Natural killer cell (primary cell): Measurements from ENCODE around the gene SPATA20. TPM values are rescaled to one million over a fixed set of nuclear protein-coding genes. Genes with fewer than 3 reads are reported as not detected.

Source experiments
- ATAC-seq, 3 donors: fragments of 150-1000 bp in 2 of 3; fragments of 200-7000 bp in 1 of 3; cut with Tn5 transposase; 1 replicate in 1 of 3; 2 replicates in 2 of 3; pipeline ENCODE4 v1.10.0; 2021; ENCODE audit warnings: mild to moderate bottlenecking in 2 of 3, moderate library complexity in 2 of 3
- DNase-seq, 2 donors: peaks; one replicate each; pipeline versions ENCODE4 v3.0.0 to v3.0.0-alpha.2; 2013 to 2021; ENCODE audit warnings: mixed read lengths in 1 of 2
- H3K27ac ChIP-seq: one replicate; pipeline ENCODE4 v1.5.1; 2013; ENCODE audit warnings: mild to moderate bottlenecking, low read length
- H3K27me3 ChIP-seq: one replicate; pipeline ENCODE4 v1.6.1; 2013; ENCODE audit warnings: low read length; ENCODE audit not compliant: control insufficient read depth, insufficient read depth
- H3K36me3 ChIP-seq: one replicate; pipeline ENCODE4 v1.6.1; 2013; ENCODE audit warnings: low read length; ENCODE audit not compliant: control insufficient read depth, insufficient read depth
- H3K4me1 ChIP-seq: one replicate; pipeline ENCODE4 v1.6.1; 2013; ENCODE audit warnings: low read length; ENCODE audit not compliant: control insufficient read depth, insufficient read depth
- H3K4me3 ChIP-seq: one replicate; pipeline ENCODE4 v1.5.1; 2013; ENCODE audit warnings: low read length
- H3K9me3 ChIP-seq: one replicate; pipeline ENCODE4 v1.6.1; 2013; ENCODE audit warnings: low read length; ENCODE audit not compliant: control insufficient read depth, insufficient read depth
- H3K27ac Mint-ChIP-seq, 2 donors: one replicate each; pipeline ENCODE4 v1.8.0; 2022; ENCODE audit warnings: mild to moderate bottlenecking in 2 of 2, mixed read lengths in 2 of 2, moderate library complexity in 1 of 2
- H3K27me3 Mint-ChIP-seq, 2 donors: one replicate each; pipeline ENCODE4 v1.8.0; 2022; ENCODE audit warnings: low read depth in 2 of 2, mixed read lengths in 2 of 2
- H3K36me3 Mint-ChIP-seq: one replicate; pipeline ENCODE4 v1.8.0; 2022; ENCODE audit warnings: mixed read lengths
- H3K4me1 Mint-ChIP-seq, 2 donors: one replicate each; pipeline ENCODE4 v1.8.0; 2022; ENCODE audit warnings: mixed read lengths in 2 of 2
- H3K4me3 Mint-ChIP-seq: one replicate; pipeline ENCODE4 v1.8.0; 2022; ENCODE audit warnings: mild to moderate bottlenecking, moderate library complexity, mixed read lengths
- H3K9me3 Mint-ChIP-seq, 2 donors: one replicate each; pipeline ENCODE4 v1.8.0; 2022; ENCODE audit warnings: mixed read lengths in 2 of 2
- CTCF ChIP-seq: fragments of 200-600 bp; IDR thresholded peaks from one replicate; pipeline ENCODE4 v1.8.0; 2022; ENCODE audit warnings: antibody characterized with exemption
- WGBS: methylation state at CpG from one replicate; pipeline ENCODE4 v1.1.7; 2013; ENCODE audit warnings: missing lambda C conversion rate; ENCODE audit not compliant: insufficient coverage; 5-methylcytosine and 5-hydroxymethylcytosine counted together
- intact Hi-C: fragments of 100-400 bp; cut with micrococcal nuclease; formaldehyde crosslinking; loops from one replicate; pipeline ENCODE4 v1.14.2; 2022
- total RNA-seq, 4 donors: library from RNA; stranded (reverse); fragments of 120-200 nt in 1 of 4; gene quantifications; one replicate each; pipeline versions ENCODE4 v1.2.3 to v1.2.4, GENCODE V29; 2013 to 2022

SPATA20 gene
- total RNA-seq, 3 donors from 2014 or later (not counting 1 experiment from before 2014, with no cell fraction given) = 30.7 to 45.5 (median 32.5) TPM

GRCh38 chr17:50508573-50509460 lies 38.2 kb upstream of the SPATA20 start:
- H3K9me3 ChIP-seq = no peaks in the 10 kb centered on the region
- Mint-ChIP-seq H3K27ac (peak overlapping the region; percentile 82 to 94), H3K9me3 (no peaks in the 10 kb centered on the region), H3K27me3 (peaks cover 0 to 21% of the 10 kb centered on the region in 2 donors), H3K36me3 (no peaks in the 10 kb centered on the region), H3K4me1 (peaks cover 9 to 20% of the 10 kb centered on the region in 2 donors), H3K4me3 (peak overlapping the region; percentile 96)
- DNase-seq (no peak), ATAC-seq (no peak)
- H3K27me3 ChIP-seq = no peaks in the 10 kb centered on the region
- H3K4me1 ChIP-seq = peaks cover 13% of the 10 kb centered on the region
- no peaks in the 10 kb centered on the region for H3K36me3 ChIP-seq
- peak overlapping the region; percentile 55 for H3K4me3 ChIP-seq
- intact Hi-C loops = no loop called here
- no peak for TF ChIP-seq CTCF
- H3K27ac ChIP-seq = peak overlapping the region; percentile 62
- WGBS = 30% methylated on average over 32 of the region's 32 CpGs

GRCh38 chr17:50511058-50511457 lies 35.9 kb upstream of the SPATA20 start:
- no peak for TF ChIP-seq CTCF
- Mint-ChIP-seq H3K27ac (no peak overlapping the region), H3K9me3 (no peaks in the 10 kb centered on the region), H3K27me3 (peaks cover 0 to 17% of the 10 kb centered on the region in 2 donors), H3K36me3 (no peaks in the 10 kb centered on the region), H3K4me3 (no peak overlapping the region), H3K4me1 (peaks cover 8 to 20% of the 10 kb centered on the region in 2 donors)
- Histone ChIP-seq H3K4me1 (peaks cover 13% of the 10 kb centered on the region), H3K36me3 (no peaks in the 10 kb centered on the region), H3K27ac (no peak overlapping the region), H3K9me3 (no peaks in the 10 kb centered on the region), H3K4me3 (no peak overlapping the region), H3K27me3 (no peaks in the 10 kb centered on the region)
- no peak for ATAC-seq
- intact Hi-C loops = no loop called here
- DNase-seq = peak in 1 of 2 donors; percentile 61
- 47% methylated on average over 3 of the region's 3 CpGs for WGBS

- no peaks in the 10 kb centered on the region for H3K9me3 ChIP-seq
- ATAC-seq (no peak), DNase-seq (no peak)
- Mint-ChIP-seq H3K4me3 (no peak overlapping the region), H3K27me3 (peaks cover 0 to 19% of the 10 kb centered on the region in 2 donors), H3K9me3 (no peaks in the 10 kb centered on the region), H3K4me1 (peaks cover 6 to 12% of the 10 kb centered on the region in 2 donors), H3K27ac (no peak overlapping the region), H3K36me3 (no peaks in the 10 kb centered on the region)
- intact Hi-C loops = no loop called here
- H3K27ac ChIP-seq = no peak overlapping the region
- no peaks in the 10 kb centered on the region for H3K36me3 ChIP-seq
- no peaks in the 10 kb centered on the region for H3K27me3 ChIP-seq
- WGBS = 90% methylated on average over 4 of the region's 4 CpGs
- peaks cover 8% of the 10 kb centered on the region for H3K4me1 ChIP-seq
- H3K4me3 ChIP-seq = no peak overlapping the region
- no peak for TF ChIP-seq CTCF
These were observed 33.5 kb upstream of the SPATA20 start for GRCh38 chr17:50513495-50513894.
